Spleen (tissue), 11 donors: ENCODE results near the gene LPP. TPM values are rescaled to one million over a fixed set of nuclear protein-coding genes. Genes with fewer than 3 reads are reported as not detected.

Source experiments
- DNase-seq: peaks from one replicate; pipeline ENCODE4 v3.0.0-alpha.2; 2020
- H3K27ac ChIP-seq, 8 donors: fragments of 200-600 bp; sonication (generic) in 7 of 8; 1 replicate in 4 of 8; 2 replicates in 4 of 8; pipeline versions ENCODE4 v1.5.0 to v1.8.0; 2016 to 2021; ENCODE audit warnings: inconsistent platforms in 4 of 8, mild to moderate bottlenecking in 4 of 8, moderate library complexity in 1 of 8
- H3K27me3 ChIP-seq, 7 donors: fragments of 200-600 bp; sonication (generic) in 6 of 7; replicated peaks in 1 of 7; 1 replicate in 4 of 7; 2 replicates in 3 of 7; pipeline versions ENCODE4 v1.5.0 to v1.8.0; 2016 to 2021; ENCODE audit warnings: inconsistent platforms in 3 of 7, mild to moderate bottlenecking in 1 of 7
- H3K36me3 ChIP-seq, 6 donors: fragments of 200-600 bp; sonication (generic) in 5 of 6; 1 replicate in 4 of 6; 2 replicates in 2 of 6; pipeline versions ENCODE4 v1.5.0 to v1.8.0; 2016 to 2021; ENCODE audit warnings: inconsistent platforms in 2 of 6
- H3K4me1 ChIP-seq, 6 donors: fragments of 200-600 bp; sonication (generic) in 5 of 6; 1 replicate in 3 of 6; 2 replicates in 3 of 6; pipeline versions ENCODE4 v1.5.0 to v1.8.0; 2016 to 2021; ENCODE audit warnings: inconsistent platforms in 3 of 6
- H3K4me3 ChIP-seq, 8 donors: fragments of 200-600 bp; sonication (generic) in 7 of 8; 1 replicate in 4 of 8; 2 replicates in 4 of 8; pipeline versions ENCODE4 v1.5.0 to v1.8.0; 2016 to 2021; ENCODE audit warnings: inconsistent platforms in 4 of 8, mild to moderate bottlenecking in 4 of 8, moderate library complexity in 2 of 8
- H3K9me3 ChIP-seq, 8 donors: fragments of 200-600 bp; sonication (generic) in 7 of 8; 1 replicate in 4 of 8; 2 replicates in 4 of 8; pipeline versions ENCODE4 v1.5.0 to v1.8.0; 2016 to 2021; ENCODE audit warnings: inconsistent platforms in 4 of 8
- POLR2A ChIP-seq, 3 donors: fragments of 450-650 bp; IDR thresholded peaks; one replicate each; pipeline ENCODE4 v1.5.1; 2017; ENCODE audit warnings: antibody characterized with exemption in 3 of 3, mild to moderate bottlenecking in 1 of 3
- POLR2AphosphoS5 ChIP-seq, 3 donors: sonication (generic); formaldehyde crosslinking; IDR thresholded peaks; one replicate each; pipeline ENCODE4 v1.5.1; 2017; ENCODE audit warnings: antibody characterized with exemption in 3 of 3
- WGBS, 5 donors: extraction: QIAGEN DNeasy Blood & Tissue Kit in 3 of 5; methylation state at CpG; one replicate each; pipeline versions ENCODE4 v1.1.5 to v1.1.7; 2013 to 2018; 5-methylcytosine and 5-hydroxymethylcytosine counted together
- intact Hi-C: fragments of 100-400 bp; cut with DNase I; formaldehyde crosslinking; loops from one replicate; pipeline ENCODE4 v1.15.0; 2023; ENCODE audit warnings: low total_unique reads
- polyA plus RNA-seq, 3 donors: library from polyadenylated mRNA; stranded (reverse); fragments of 200-250 nt; gene quantifications; one replicate each; pipeline ENCODE4 v1.2.1, GENCODE V29; 2013
- total RNA-seq, 7 donors: library from RNA; depleted of rRNA in 3 of 7; stranded (reverse); fragments of >200 nt in 3 of 7; fragmentation: NEBNext Ultra II Directional in 4 of 7; extraction: Animal tissue kit (Norgen Biotek cat#: 25700) in 4 of 7; gene quantifications; one replicate each; pipeline versions ENCODE4 v1.1.0 to v1.2.1, GENCODE V29; 2016 to 2021
- TF ChIP-seq, protein P1 (sequence below), 11 experiments: fragments of 200-600 bp in 7 of 11; fragments of 450-650 bp in 4 of 11; sonication (generic) in 4 of 11; IDR thresholded peaks in 8 of 11; conservative IDR thresholded peaks in 3 of 11; 1 replicate in 7 of 11; 2 replicates in 4 of 11; pipeline versions ENCODE4 v1.4.0 to v1.8.0; 2016 to 2021; ENCODE audit warnings: antibody characterized with exemption in 11 of 11, inconsistent platforms in 4 of 11, mild to moderate bottlenecking in 1 of 11
- donor health status: healthy with polysubstance abuse.
- donor health status: DM: no; HTN: no; CAD: no; lungs with moderate emphysema.
- donor health status: DM: no; HTN: no; CAD: no.
- donor health status: Bipolar disorder and iron deficiency.
- donor health status: healthy.
- donor health status: DM: no; HTN: no; CAD: no.
- donor health status: DM: yes; HTN: yes; CAD: no.

LPP gene
- total and polyA plus RNA-seq, 10 donors: 2.4 to 270 (median 156) TPM

- Histone ChIP-seq H3K27me3 (no peaks in the 10 kb centered on the region), H3K4me3 (no peak overlapping the region), H3K9me3 (no peaks in the 10 kb centered on the region), H3K27ac (no peak overlapping the region), H3K36me3 (no peaks in the 10 kb centered on the region), H3K4me1 (peaks cover 0 to 25% (median 11%) of the 10 kb centered on the region in 6 donors)
- no peak for DNase-seq
- intact Hi-C loops: no loop called here
- TF ChIP-seq POLR2A (IDR thresholded peaks at IDR 0.05): no peak
- TF ChIP-seq, protein P1, sequence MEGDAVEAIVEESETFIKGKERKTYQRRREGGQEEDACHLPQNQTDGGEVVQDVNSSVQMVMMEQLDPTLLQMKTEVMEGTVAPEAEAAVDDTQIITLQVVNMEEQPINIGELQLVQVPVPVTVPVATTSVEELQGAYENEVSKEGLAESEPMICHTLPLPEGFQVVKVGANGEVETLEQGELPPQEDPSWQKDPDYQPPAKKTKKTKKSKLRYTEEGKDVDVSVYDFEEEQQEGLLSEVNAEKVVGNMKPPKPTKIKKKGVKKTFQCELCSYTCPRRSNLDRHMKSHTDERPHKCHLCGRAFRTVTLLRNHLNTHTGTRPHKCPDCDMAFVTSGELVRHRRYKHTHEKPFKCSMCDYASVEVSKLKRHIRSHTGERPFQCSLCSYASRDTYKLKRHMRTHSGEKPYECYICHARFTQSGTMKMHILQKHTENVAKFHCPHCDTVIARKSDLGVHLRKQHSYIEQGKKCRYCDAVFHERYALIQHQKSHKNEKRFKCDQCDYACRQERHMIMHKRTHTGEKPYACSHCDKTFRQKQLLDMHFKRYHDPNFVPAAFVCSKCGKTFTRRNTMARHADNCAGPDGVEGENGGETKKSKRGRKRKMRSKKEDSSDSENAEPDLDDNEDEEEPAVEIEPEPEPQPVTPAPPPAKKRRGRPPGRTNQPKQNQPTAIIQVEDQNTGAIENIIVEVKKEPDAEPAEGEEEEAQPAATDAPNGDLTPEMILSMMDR (IDR thresholded peaks at IDR 0.05 in 8 of 11, conservative IDR thresholded peaks at IDR 0.05 in 3 of 11): no peak
- no peak for TF ChIP-seq POLR2AphosphoS5 (IDR thresholded peaks at IDR 0.05)
- WGBS, 5 donors: 87 to 100% (median 94%) methylated on average over 1 of the region's 1 CpG
These were observed 622.5 kb downstream of the LPP start for GRCh38 chr3:188776447-188776846.

GRCh38 chr3:188778091-188778852, 624.3 kb downstream of the LPP start:
- WGBS, 5 donors: 49 to 91% (median 63%) methylated on average over 1 of the region's 1 CpG
- Histone ChIP-seq H3K27ac (no peak overlapping the region), H3K9me3 (no peaks in the 10 kb centered on the region), H3K4me1 (peaks cover 0 to 36% (median 11%) of the 10 kb centered on the region in 6 donors), H3K4me3 (no peak overlapping the region), H3K36me3 (no peaks in the 10 kb centered on the region), H3K27me3 (no peaks in the 10 kb centered on the region)
- TF ChIP-seq, protein P1 (IDR thresholded peaks at IDR 0.05 in 8 of 11, conservative IDR thresholded peaks at IDR 0.05 in 3 of 11): no peak
- TF ChIP-seq POLR2AphosphoS5 (IDR thresholded peaks at IDR 0.05): no peak
- DNase-seq: no peak
- intact Hi-C loops: no loop called here

DNA sequence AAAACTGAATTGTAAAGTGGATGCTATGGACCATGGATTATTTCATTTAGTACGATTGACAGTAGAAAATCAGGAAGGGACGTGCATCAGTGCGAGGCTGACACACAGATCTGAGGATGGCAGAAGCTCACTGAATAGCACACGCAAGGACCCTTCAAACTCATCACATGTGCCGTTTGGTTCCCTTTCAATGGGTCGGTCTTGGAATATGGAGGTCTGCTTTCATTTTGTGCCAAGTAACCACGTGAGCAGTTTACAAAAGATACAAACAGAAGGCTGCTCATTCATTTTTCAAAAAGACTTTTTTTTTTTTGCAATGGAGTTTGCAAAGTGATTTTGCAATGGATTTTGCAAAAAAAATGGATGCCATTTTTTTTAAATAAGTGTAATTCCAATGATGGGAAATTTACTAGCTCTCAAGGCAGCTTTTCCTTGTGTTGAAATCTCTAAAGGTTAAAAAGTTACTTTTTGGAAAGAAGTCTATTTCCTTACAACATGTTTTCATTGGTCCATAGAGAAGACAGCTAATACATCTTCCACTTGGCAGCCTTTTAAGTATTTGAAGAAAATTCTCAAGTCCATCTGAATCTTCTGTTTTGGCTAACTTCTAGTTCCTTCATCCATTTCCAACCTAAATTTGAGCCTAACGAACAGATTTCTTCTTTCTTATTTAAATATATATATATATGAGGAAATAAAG, 625.5 kb downstream of the LPP start:
- no peak overlapping the region for H3K4me3 ChIP-seq
- H3K27ac ChIP-seq: peak overlapping the region in 5 of 8 donors; percentile 44 to 61 (median 55)
- no peaks in the 10 kb centered on the region for H3K9me3 ChIP-seq
- TF ChIP-seq POLR2A (IDR thresholded peaks at IDR 0.05) (no peak), POLR2AphosphoS5 (IDR thresholded peaks at IDR 0.05) (no peak)
- TF ChIP-seq, protein P1 (IDR thresholded peaks at IDR 0.05 in 8 of 11, conservative IDR thresholded peaks at IDR 0.05 in 3 of 11): no peak
- intact Hi-C loops: no loop called here
- peaks cover 0 to 36% (median 10%) of the 10 kb centered on the region in 6 donors for H3K4me1 ChIP-seq
- DNase-seq: no peak
- WGBS, 5 donors: 86 to 93% (median 91%) methylated on average over 8 of the region's 8 CpGs
- no peaks in the 10 kb centered on the region for H3K36me3 ChIP-seq
- no peaks in the 10 kb centered on the region for H3K27me3 ChIP-seq
